ENCODE results near the gene SRM. TPM values are rescaled to one million over a fixed set of nuclear protein-coding genes. Genes with fewer than 3 reads are reported as not detected.
"Not testable (repeated sequence)": the region's sequence is repeated elsewhere in the genome, so short reads cannot be mapped to it uniquely, and the experiment has no call there.

The SRM gene
- total RNA-seq, 1 experiment from 2014 or later: 150 TPM

DNA sequence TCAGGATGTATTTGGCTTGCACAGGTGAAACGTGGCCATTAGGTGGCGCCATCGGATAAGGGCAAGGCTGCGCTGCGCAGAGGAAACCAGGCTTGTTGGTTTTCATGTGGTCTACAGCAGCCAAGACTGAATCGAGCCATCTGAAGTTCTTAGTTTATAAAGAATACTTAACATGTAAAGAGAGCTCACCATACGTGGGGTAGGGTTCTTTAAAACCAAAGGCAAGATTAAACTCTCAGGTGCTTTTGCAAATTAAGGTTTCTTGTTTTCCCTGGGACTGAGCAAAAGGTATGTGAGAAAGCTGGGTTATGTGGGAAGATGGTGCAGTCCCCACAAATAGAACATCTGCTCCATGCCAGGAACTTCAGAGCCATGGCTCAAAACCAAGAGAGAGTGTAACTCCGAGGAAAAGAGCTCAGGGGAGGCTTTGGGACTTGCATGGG is 22.1 kb downstream of the SRM start (continued):
- TF ChIP-seq, protein P1, sequence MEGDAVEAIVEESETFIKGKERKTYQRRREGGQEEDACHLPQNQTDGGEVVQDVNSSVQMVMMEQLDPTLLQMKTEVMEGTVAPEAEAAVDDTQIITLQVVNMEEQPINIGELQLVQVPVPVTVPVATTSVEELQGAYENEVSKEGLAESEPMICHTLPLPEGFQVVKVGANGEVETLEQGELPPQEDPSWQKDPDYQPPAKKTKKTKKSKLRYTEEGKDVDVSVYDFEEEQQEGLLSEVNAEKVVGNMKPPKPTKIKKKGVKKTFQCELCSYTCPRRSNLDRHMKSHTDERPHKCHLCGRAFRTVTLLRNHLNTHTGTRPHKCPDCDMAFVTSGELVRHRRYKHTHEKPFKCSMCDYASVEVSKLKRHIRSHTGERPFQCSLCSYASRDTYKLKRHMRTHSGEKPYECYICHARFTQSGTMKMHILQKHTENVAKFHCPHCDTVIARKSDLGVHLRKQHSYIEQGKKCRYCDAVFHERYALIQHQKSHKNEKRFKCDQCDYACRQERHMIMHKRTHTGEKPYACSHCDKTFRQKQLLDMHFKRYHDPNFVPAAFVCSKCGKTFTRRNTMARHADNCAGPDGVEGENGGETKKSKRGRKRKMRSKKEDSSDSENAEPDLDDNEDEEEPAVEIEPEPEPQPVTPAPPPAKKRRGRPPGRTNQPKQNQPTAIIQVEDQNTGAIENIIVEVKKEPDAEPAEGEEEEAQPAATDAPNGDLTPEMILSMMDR (IDR thresholded peaks at IDR 0.05 in 2 of 3, conservative IDR thresholded peaks at IDR 0.05 in 1 of 3; ENCODE audit: borderline replicate concordance in 1 of 3, insufficient read depth in 1 of 3, low read depth in 2 of 3, low read length in 2 of 3): peak; percentile 92 to 99 (median 98)
- no peak for TF ChIP-seq SIN3A (IDR thresholded peaks at IDR 0.05; ENCODE audit: low read depth)

GRCh38 chr1:11037019-11037739 is 22.6 kb downstream of the SRM start:
- DNase-seq (ENCODE audit: low read depth, low spot score); H3K4me1 ChIP-seq (ENCODE audit: control insufficient read depth in 1 of 2, insufficient read depth in 2 of 2, low read length in 2 of 2); H3K9me3 ChIP-seq (ENCODE audit: control insufficient read depth in 1 of 2, insufficient read depth in 1 of 2, low read depth in 1 of 2, low read length in 2 of 2); H3K9ac ChIP-seq (ENCODE audit: low read length); H3K36me3 ChIP-seq (ENCODE audit: control insufficient read depth in 1 of 2, insufficient read depth in 2 of 2, low read length in 2 of 2); H4K20me1 ChIP-seq (ENCODE audit: insufficient read depth); ATAC-seq; H3K4me3 ChIP-seq (replicated peaks in 1 of 2; ENCODE audit: low read depth in 1 of 2, low read length in 2 of 2); H3K27me3 ChIP-seq (ENCODE audit: insufficient read depth, low read length); BruUV-seq (replicated peaks); H3K27ac ChIP-seq (ENCODE audit: low read depth, low read length); H3K9me2 ChIP-seq (ENCODE audit: insufficient read depth); H3K79me2 ChIP-seq (ENCODE audit: insufficient read depth, low read length): not testable (repeated sequence)
- RAD21 ChIA-PET (ENCODE audit: low non-redundant PET in 1 of 2, low total read pairs in 2 of 2, uncharacterized antibody in 2 of 2, unreplicated experiment in 2 of 2): interaction anchor here (0.8 to 1.3 kb wide), 5 partner anchors 21 to 608 kb away, joined by 3 to 9 read pairs (median 3); no protein-coding TSS in a partner anchor
- H3K4me2 ChIP-seq (ENCODE audit: low read length): peak overlapping the region; percentile 37; the same call in 1 of the 2 replicates
- intact Hi-C loops (cut with micrococcal nuclease): loop anchor here (1.0 to 10.0 kb wide), 6 partner anchors 205 to 855 kb away; no protein-coding TSS in a partner anchor
- peak overlapping the region; percentile 41 for H2AFZ ChIP-seq (ENCODE audit: low read depth, low read length, poor library complexity, severe bottlenecking)
- CTCF ChIA-PET: interaction anchor here (0.6 to 2.2 kb wide), 32 partner anchors 9 to 871 kb away, joined by 3 to 29 read pairs (median 4); partner anchors contain the start of genes MAD2L2, MTOR, SRM and UBIAD1
- POLR2A ChIA-PET: interaction anchor here (0.6 to 1.3 kb wide), 5 partner anchors 11 to 872 kb away, joined by 3 to 6 read pairs (median 3); partner anchors contain the start of gene SRM

All from HCT116 (cell line).